GM12878 (cell line): ENCODE measurements around the gene SERTAD1. TPM values are rescaled to one million over a fixed set of nuclear protein-coding genes. Genes with fewer than 3 reads are reported as not detected.

Experiments used
- ATAC-seq: fragments of 200-7000 bp; cut with Tn5 transposase; 3 replicates; pipeline ENCODE4 v1.9.1; 2020; ENCODE audit warnings: mild to moderate bottlenecking, moderate library complexity
- BruUV-seq: library from RNA; stranded (reverse); fragments of 400-500 nt; replicated peaks from 2 replicates; lab custom pipeline; 2021; lab: Mats Ljungman, UMichigan
- CTCF ChIA-PET: fragments of 300-600 bp; sonication (Branson Sonifier 250); formaldehyde crosslinking; extraction: SDS; loops from one replicate; lab custom pipeline; 2021; ENCODE audit warnings: inconsistent platforms; lab: Yijun Ruan, JAX
- POLR2A ChIA-PET: fragments of 350-600 bp; formaldehyde crosslinking; extraction: SDS; loops from one replicate; lab custom pipeline; 2021; ENCODE audit warnings: inconsistent platforms; lab: Charles Lee
- RAD21 ChIA-PET: fragments of 300-600 bp; sonication (Branson Sonifier 250); formaldehyde crosslinking; loops from one replicate; lab custom pipeline; 2023; ENCODE audit warnings: antibody characterized with exemption; ENCODE audit not compliant: unreplicated experiment; lab: Charles Lee
- SMC1A ChIA-PET: fragments of 300-600 bp; sonication (Branson Sonifier 250); formaldehyde crosslinking; loops from one replicate; lab custom pipeline; 2023; ENCODE audit not compliant: unreplicated experiment, uncharacterized antibody; lab: Charles Lee
- DNase-seq: peaks from one replicate; pipeline ENCODE4 v3.0.0-alpha.2; 2011; ENCODE audit warnings: low read depth, low spot score
- FAIRE-seq: peaks from 3 replicates; lab custom pipeline; 2011; peaks lifted over from hg19 to GRCh38; lab: Jason Lieb, UNC
- H2AFZ ChIP-seq: 2 replicates; pipeline ENCODE4 v1.6.0; 2011; ENCODE audit warnings: low read depth, low read length, control low read depth; ENCODE audit not compliant: control insufficient read depth
- H3K27ac ChIP-seq: 2 replicates; pipeline ENCODE4 v1.5.1; 2011; ENCODE audit warnings: control low read depth; ENCODE audit not compliant: control insufficient read depth, insufficient read depth
- H3K27me3 ChIP-seq, 2 experiments: replicated peaks in 1 of 2; 2 replicates each; pipeline versions ENCODE4 v1.6.0 to v1.6.1; 2011; ENCODE audit warnings: low read length in 1 of 2; ENCODE audit not compliant: control insufficient read depth in 2 of 2, insufficient read depth in 2 of 2
- H3K36me3 ChIP-seq, 2 experiments: 2 replicates each; pipeline ENCODE4 v1.5.1; 2011; ENCODE audit warnings: low read length in 1 of 2; ENCODE audit not compliant: control insufficient read depth in 2 of 2, insufficient read depth in 2 of 2
- H3K4me1 ChIP-seq: 2 replicates; pipeline ENCODE4 v1.6.1; 2011; ENCODE audit warnings: mild to moderate bottlenecking, low read length, moderate library complexity, mixed read lengths; ENCODE audit not compliant: control insufficient read depth, insufficient read depth
- H3K4me2 ChIP-seq: 2 replicates; pipeline ENCODE4 v1.6.0; 2011; ENCODE audit warnings: control low read depth; ENCODE audit not compliant: control insufficient read depth, insufficient read depth
- H3K4me3 ChIP-seq: fragments of 200-600 bp; sonication (generic); 2 replicates; pipeline ENCODE4 v1.5.1; 2016
- H3K79me2 ChIP-seq: 2 replicates; pipeline ENCODE4 v1.6.0; 2011; ENCODE audit warnings: low read length; ENCODE audit not compliant: control insufficient read depth, insufficient read depth
- H3K9ac ChIP-seq: 2 replicates; pipeline ENCODE4 v1.8.0; 2011; ENCODE audit warnings: low read length, control low read depth, mixed read lengths; ENCODE audit not compliant: control insufficient read depth, insufficient read depth
- H3K9me3 ChIP-seq: replicated peaks from 3 replicates; pipeline ENCODE4 v1.5.1; 2011; ENCODE audit warnings: mild to moderate bottlenecking, low read length; ENCODE audit not compliant: control insufficient read depth, insufficient read depth
- H4K20me1 ChIP-seq: 2 replicates; pipeline ENCODE4 v1.6.0; 2011; ENCODE audit not compliant: control insufficient read depth, insufficient read depth
- FOS ChIP-seq: IDR thresholded peaks from 3 replicates; pipeline ENCODE4 v1.6.1; 2011; ENCODE audit warnings: borderline replicate concordance; ENCODE audit not compliant: insufficient read length; ENCODE audit errors: extremely low read depth
- MEF2B ChIP-seq: fragments of 450-650 bp; IDR thresholded peaks from 2 replicates; pipeline ENCODE4 v1.6.1; 2018; ENCODE audit warnings: mild to moderate bottlenecking, moderate library complexity; ENCODE audit not compliant: partially characterized antibody, poor library complexity, severe bottlenecking
- POLR2A ChIP-seq: IDR thresholded peaks from 2 replicates; pipeline ENCODE4 v1.6.1; 2011; ENCODE audit warnings: low read depth, mild to moderate bottlenecking, low read length
- SRF ChIP-seq, 2 experiments: IDR thresholded peaks; 2 replicates each; pipeline ENCODE4 v1.6.1; 2011; ENCODE audit warnings: low read depth in 2 of 2, low read length in 2 of 2, mild to moderate bottlenecking in 1 of 2, moderate library complexity in 1 of 2
- SUPT20H ChIP-seq: IDR thresholded peaks from 2 replicates; pipeline ENCODE4 v1.6.1; 2011; ENCODE audit warnings: low read depth, mild to moderate bottlenecking, low read length, moderate library complexity, borderline replicate concordance; ENCODE audit not compliant: control insufficient read depth
- ZZZ3 ChIP-seq: IDR thresholded peaks from 2 replicates; pipeline ENCODE4 v1.6.1; 2011; ENCODE audit warnings: low read depth; ENCODE audit not compliant: control insufficient read depth, insufficient read length
- WGBS: methylation state at CpG from one replicate; pipeline ENCODE4 v1.1.6; 2016; ENCODE audit warnings: low lambda C conversion rate; ENCODE audit not compliant: insufficient replicate concordance, insufficient coverage; ENCODE audit errors: missing lambda C conversion rate; 5-methylcytosine and 5-hydroxymethylcytosine counted together
- in situ Hi-C: fragments of 300-500 bp; cut with MboI; formaldehyde crosslinking; loops from 9 replicates; pipeline ENCODE4 v1.14.3; 2018; ENCODE audit warnings: mixed read lengths
- intact Hi-C: fragments of 100-400 bp; cut with micrococcal nuclease; formaldehyde crosslinking; loops from one replicate; pipeline ENCODE4 v1.14.2; 2022; ENCODE audit not compliant: unreplicated experiment
- polyA plus RNA-seq, 11 experiments: library from polyadenylated mRNA; depleted of rRNA in 4 of 11; unstranded in 6 of 11; stranded (reverse) in 5 of 11; fragments of >200 nt; fragmentation: Nextera tagmentation in 4 of 11; fragmentation: Illumina TruSeq in 1 of 11; extraction: Ambion mirVana in 4 of 11; extraction: Trizol in 1 of 11; gene quantifications; 1 replicate in 1 of 11; 2 replicates in 10 of 11; pipeline versions ENCODE4 v1.2.1 to v1.2.3, GENCODE V29; 2011 to 2016; ENCODE audit warnings: inconsistent platforms in 2 of 11, missing spikeins in 2 of 11, low read depth in 1 of 11
- total RNA-seq, 4 experiments: library from RNA; depleted of rRNA in 3 of 4; stranded (reverse); fragments of >200 nt in 3 of 4; fragmentation: Illumina TruSeq in 1 of 4; extraction: Trizol in 1 of 4; gene quantifications; 2 replicates each; pipeline versions ENCODE4 v1.2.1 to v1.2.3, GENCODE V29; 2013 to 2021
- TF ChIP-seq, protein P1 (sequence below): fragments of 450-650 bp; IDR thresholded peaks from 2 replicates; pipeline ENCODE4 v1.6.1; 2016; ENCODE audit warnings: mild to moderate bottlenecking, moderate library complexity, borderline replicate concordance
- TF ChIP-seq, protein P2 (sequence below): IDR thresholded peaks from 2 replicates; pipeline ENCODE4 v1.6.1; 2012; ENCODE audit warnings: low read length, inconsistent platforms
- TF ChIP-seq, protein P3 (sequence below): IDR thresholded peaks from 2 replicates; pipeline ENCODE4 v1.6.1; 2011; ENCODE audit warnings: mild to moderate bottlenecking, low read depth, low read length, moderate library complexity; ENCODE audit not compliant: insufficient replicate concordance

SERTAD1 gene
- total and polyA plus RNA-seq, 10 of the 15 experiments (the other 5 are each of a cell fraction or from before 2014, with no cell fraction given), result 0.23 to 14.2 (median 8.0) TPM

DNA sequence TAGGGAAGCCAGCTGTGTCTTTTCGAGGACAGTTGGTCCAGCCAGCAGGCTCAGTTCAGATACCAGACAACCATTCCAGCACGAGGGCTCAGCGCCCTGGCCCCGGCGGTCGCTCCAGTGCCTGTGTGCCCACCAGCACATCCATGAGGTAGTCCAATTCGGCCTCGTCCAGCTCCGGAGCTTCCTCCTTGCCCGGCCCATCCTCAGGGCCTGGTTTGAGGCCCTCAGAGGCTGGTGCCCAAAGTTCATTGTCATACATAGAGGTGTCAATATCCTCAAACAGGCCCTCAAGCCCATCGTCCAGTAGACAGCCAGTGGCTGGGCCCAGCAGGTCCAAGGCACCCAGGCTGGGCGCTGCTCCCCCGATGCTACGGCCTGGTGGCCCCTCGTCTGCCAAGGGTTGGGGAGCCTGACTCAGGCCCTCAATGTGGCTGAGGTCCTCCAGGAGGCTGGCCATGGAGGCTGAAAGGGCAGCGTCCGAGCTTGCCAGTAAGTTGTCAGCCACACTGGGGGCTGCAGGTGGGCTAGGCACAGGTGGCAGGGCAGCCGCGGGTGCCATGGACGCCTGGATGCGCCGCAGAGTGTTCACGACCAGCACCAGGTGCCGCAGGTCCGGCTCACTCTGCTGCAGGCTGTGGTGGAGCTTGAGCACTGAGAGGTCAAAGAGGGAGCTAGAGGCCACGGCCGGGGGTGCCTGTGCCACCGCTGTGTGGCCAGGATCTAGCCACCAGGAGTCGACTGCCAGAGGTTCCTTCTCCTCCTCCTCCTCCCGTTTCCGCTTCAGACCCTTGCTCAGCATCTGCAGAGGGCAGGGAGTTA, 2.8 kb downstream of the SERTAD1 start:
- ChIA-PET CTCF (interaction anchor here (0.5 to 7.1 kb wide), 5 partner anchors 11 to 1530 kb away, joined by 3 to 67 read pairs (median 8); partner anchors contain the start of gene BLVRB), RAD21 (interaction anchor here (1.4 to 2.0 kb wide), 2 partner anchors 41 to 43 kb away, joined by 3 to 5 read pairs; partner anchors contain the start of gene BLVRB), POLR2A (interaction anchor here (1.1 to 5.5 kb wide), 4 partner anchors 19 to 42 kb away, joined by 4 to 55 read pairs (median 12); partner anchors contain the start of genes BLVRB and SERTAD3), SMC1A (interaction anchor here (1.7 kb wide), 1 partner anchor 10 kb away, joined by 7 read pairs; no protein-coding TSS in a partner anchor)
- no TSS peak for BruUV-seq
- intact Hi-C loops (no loop called here), in situ Hi-C loops (no loop called here)
- Histone ChIP-seq H3K9me3 (no peaks in the 10 kb centered on the region), H3K36me3 (peaks cover 0 to 6% of the 10 kb centered on the region in 2 experiments; a peak in 2 of 4 replicates), H3K4me1 (no peaks in the 10 kb centered on the region; the same call in 1 of the 2 replicates), H3K27ac (no peak overlapping the region), H3K4me2 (no peak overlapping the region; the same call in 1 of the 2 replicates), H3K27me3 (no peaks in the 10 kb centered on the region), H3K4me3 (no peak overlapping the region), H3K9ac (no peak overlapping the region), H4K20me1 (no peaks in the 10 kb centered on the region), H3K79me2 (peaks cover 27% of the 10 kb centered on the region), H2AFZ (no peak overlapping the region)
- TF ChIP-seq, protein P1, sequence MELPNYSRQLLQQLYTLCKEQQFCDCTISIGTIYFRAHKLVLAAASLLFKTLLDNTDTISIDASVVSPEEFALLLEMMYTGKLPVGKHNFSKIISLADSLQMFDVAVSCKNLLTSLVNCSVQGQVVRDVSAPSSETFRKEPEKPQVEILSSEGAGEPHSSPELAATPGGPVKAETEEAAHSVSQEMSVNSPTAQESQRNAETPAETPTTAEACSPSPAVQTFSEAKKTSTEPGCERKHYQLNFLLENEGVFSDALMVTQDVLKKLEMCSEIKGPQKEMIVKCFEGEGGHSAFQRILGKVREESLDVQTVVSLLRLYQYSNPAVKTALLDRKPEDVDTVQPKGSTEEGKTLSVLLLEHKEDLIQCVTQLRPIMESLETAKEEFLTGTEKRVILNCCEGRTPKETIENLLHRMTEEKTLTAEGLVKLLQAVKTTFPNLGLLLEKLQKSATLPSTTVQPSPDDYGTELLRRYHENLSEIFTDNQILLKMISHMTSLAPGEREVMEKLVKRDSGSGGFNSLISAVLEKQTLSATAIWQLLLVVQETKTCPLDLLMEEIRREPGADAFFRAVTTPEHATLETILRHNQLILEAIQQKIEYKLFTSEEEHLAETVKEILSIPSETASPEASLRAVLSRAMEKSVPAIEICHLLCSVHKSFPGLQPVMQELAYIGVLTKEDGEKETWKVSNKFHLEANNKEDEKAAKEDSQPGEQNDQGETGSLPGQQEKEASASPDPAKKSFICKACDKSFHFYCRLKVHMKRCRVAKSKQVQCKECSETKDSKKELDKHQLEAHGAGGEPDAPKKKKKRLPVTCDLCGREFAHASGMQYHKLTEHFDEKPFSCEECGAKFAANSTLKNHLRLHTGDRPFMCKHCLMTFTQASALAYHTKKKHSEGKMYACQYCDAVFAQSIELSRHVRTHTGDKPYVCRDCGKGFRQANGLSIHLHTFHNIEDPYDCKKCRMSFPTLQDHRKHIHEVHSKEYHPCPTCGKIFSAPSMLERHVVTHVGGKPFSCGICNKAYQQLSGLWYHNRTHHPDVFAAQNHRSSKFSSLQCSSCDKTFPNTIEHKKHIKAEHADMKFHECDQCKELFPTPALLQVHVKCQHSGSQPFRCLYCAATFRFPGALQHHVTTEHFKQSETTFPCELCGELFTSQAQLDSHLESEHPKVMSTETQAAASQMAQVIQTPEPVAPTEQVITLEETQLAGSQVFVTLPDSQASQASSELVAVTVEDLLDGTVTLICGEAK, result no peak
- TF ChIP-seq MEF2B (no peak), SRF (IDR thresholded peaks at IDR 0.05; ENCODE audit: low read depth in 2 of 2, low read length in 2 of 2) (no peak), FOS (no peak), POLR2A (peak; percentile 31; the same call in 1 of the 2 replicates), ZZZ3 (no peak), SUPT20H (no peak)
- TF ChIP-seq, protein P2, sequence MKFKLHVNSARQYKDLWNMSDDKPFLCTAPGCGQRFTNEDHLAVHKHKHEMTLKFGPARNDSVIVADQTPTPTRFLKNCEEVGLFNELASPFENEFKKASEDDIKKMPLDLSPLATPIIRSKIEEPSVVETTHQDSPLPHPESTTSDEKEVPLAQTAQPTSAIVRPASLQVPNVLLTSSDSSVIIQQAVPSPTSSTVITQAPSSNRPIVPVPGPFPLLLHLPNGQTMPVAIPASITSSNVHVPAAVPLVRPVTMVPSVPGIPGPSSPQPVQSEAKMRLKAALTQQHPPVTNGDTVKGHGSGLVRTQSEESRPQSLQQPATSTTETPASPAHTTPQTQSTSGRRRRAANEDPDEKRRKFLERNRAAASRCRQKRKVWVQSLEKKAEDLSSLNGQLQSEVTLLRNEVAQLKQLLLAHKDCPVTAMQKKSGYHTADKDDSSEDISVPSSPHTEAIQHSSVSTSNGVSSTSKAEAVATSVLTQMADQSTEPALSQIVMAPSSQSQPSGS, result no peak
- TF ChIP-seq, protein P3, sequence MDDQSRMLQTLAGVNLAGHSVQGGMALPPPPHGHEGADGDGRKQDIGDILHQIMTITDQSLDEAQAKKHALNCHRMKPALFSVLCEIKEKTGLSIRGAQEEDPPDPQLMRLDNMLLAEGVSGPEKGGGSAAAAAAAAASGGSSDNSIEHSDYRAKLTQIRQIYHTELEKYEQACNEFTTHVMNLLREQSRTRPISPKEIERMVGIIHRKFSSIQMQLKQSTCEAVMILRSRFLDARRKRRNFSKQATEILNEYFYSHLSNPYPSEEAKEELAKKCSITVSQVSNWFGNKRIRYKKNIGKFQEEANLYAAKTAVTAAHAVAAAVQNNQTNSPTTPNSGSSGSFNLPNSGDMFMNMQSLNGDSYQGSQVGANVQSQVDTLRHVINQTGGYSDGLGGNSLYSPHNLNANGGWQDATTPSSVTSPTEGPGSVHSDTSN, result no peak
- no peak for ATAC-seq
- no peak for DNase-seq
- WGBS, result 92% methylated on average over 31 of the region's 31 CpGs
- FAIRE-seq, result no peak
